ENCODE results near the gene SLC26A3. TPM values are rescaled to one million over a fixed set of nuclear protein-coding genes. Genes with fewer than 3 reads are reported as not detected.
"Not testable (repeated sequence)": the region's sequence is repeated elsewhere in the genome, so short reads cannot be mapped to it uniquely, and the experiment has no call there.

The SLC26A3 gene
- total RNA-seq = not detected
- long read RNA-seq, donor 1 = 0 reads
- long read RNA-seq, donor 2 = 0 reads

DNA sequence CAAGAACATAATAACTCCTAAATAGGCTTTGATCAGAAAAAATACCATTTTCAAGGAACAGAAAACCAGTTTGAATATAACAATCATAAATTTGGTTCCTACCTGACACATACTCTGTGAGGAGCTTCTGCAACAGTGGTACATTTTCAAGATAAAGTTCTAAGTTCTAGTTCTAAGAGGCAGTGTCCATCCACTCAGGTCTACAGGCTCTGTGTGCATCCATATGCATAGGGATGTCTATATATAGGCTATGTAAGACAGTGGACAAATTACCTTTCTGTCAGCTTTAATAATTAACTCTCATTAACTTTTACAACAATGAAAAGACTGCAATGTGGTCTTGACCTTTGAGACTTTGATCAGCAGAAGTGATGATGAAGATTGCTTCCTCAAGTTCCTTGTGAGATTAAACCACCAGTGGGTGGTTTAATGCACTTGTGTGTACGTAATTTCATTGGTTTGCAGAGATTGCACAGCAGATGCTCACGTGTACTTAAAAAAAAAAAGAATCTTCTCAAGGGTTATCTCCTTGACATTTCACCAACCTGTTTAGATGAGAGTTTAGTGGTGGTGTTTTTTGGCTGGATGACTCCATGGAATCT, at the start of gene SLC26A3:
Gene SLC26A3, minus strand, starts transcription at position 215 of the 602 bp plus-strand sequence. CDS start 8,714 bp downstream, outside the sequence.
- intact Hi-C loops (cut with DNase I) = no loop called here
- no peak for DNase-seq (ENCODE audit: low spot score)

DNA sequence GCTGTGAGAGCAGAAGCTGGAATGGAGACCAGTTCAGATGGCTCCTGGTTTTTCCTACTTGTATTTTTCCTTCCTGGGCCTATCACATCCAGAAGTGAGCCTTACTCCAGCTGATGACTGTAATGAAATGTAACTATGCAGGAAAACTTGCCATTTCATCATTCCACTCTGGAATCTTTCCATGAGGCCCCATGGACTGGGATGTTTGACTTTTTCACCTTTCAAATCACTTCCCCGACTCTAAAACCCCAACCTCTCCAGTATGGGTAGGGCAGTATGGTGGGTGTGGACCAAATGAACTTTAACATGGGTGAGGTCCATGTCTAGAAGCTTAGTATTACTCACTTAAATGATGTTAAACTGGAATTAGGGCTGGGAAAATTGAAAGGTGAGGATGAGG, 47.6 kb upstream of the SLC26A3 start:
- intact Hi-C loops (cut with DNase I) = no loop called here
- DNase-seq (ENCODE audit: low spot score) = no peak

- no peak for DNase-seq (ENCODE audit: low spot score)
- intact Hi-C loops (cut with DNase I) = no loop called here
Observed at GRCh38 chr7:107850216-107850615, 47.2 kb upstream of the SLC26A3 start.

- intact Hi-C loops (cut with DNase I); DNase-seq (ENCODE audit: low spot score): not testable (repeated sequence)
Observed at GRCh38 chr7:107848211-107848610, 45.2 kb upstream of the SLC26A3 start.

DNA sequence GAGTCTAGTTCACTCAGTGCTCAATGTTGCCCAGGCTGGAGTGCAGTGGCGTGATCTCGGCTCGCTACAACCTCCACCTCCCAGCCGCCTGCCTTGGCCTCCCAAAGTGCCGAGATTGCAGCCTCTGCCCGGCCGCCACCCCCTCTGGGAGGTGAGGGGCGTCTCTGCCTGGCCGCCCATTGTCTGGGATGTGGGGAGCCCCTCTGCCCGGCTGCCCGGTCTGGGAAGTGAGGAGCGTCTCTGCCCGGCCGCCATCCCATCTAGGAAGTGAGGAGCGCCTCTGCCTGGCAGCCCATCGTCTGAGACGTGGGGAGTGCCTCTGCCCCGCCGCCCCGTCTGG, 44.8 kb upstream of the SLC26A3 start:
- intact Hi-C loops (cut with DNase I); DNase-seq (ENCODE audit: low spot score): not testable (repeated sequence)

- DNase-seq (ENCODE audit: low spot score) = no peak
- intact Hi-C loops (cut with DNase I) = no loop called here
Observed at GRCh38 chr7:107847168-107847835, 44.3 kb upstream of the SLC26A3 start.

GRCh38 chr7:107846324-107846723, 43.3 kb upstream of the SLC26A3 start:
- DNase-seq (ENCODE audit: low spot score) = no peak
- intact Hi-C loops (cut with DNase I) = no loop called here

- no peak for DNase-seq (ENCODE audit: low spot score)
- intact Hi-C loops (cut with DNase I) = no loop called here
Observed at GRCh38 chr7:107843184-107843583, 40.2 kb upstream of the SLC26A3 start.

DNA sequence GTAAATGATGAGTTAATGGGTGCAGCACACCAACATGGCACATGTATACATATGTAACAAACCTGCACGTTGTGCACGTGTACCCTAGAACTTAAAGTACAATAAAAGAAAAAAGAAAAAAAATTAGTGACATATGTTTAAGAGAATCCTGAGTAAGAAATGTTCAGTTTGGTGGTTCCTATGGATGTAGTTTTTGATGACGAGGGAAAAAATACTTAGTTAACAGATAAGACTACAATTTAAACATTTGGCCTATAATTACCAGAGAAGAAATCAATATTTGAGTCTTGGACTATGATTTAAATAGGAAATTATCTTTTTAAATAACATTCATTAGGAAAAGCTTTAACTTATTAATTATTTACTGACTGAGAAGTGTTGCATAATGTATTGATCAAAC, 39.2 kb upstream of the SLC26A3 start:
- no peak for DNase-seq (ENCODE audit: low spot score)
- intact Hi-C loops (cut with DNase I) = no loop called here

- DNase-seq (ENCODE audit: low spot score) = no peak
- intact Hi-C loops (cut with DNase I) = no loop called here
Observed at GRCh38 chr7:107838816-107839565, 36.0 kb upstream of the SLC26A3 start.

GRCh38 chr7:107838024-107838601, 35.1 kb upstream of the SLC26A3 start:
- intact Hi-C loops (cut with DNase I) = no loop called here
- no peak for DNase-seq (ENCODE audit: low spot score)

GRCh38 chr7:107837145-107837512, 34.1 kb upstream of the SLC26A3 start:
- no peak for DNase-seq (ENCODE audit: low spot score)
- intact Hi-C loops (cut with DNase I) = no loop called here

GRCh38 chr7:107836237-107837144, 33.5 kb upstream of the SLC26A3 start:
- DNase-seq (ENCODE audit: low spot score) = no peak

DNA sequence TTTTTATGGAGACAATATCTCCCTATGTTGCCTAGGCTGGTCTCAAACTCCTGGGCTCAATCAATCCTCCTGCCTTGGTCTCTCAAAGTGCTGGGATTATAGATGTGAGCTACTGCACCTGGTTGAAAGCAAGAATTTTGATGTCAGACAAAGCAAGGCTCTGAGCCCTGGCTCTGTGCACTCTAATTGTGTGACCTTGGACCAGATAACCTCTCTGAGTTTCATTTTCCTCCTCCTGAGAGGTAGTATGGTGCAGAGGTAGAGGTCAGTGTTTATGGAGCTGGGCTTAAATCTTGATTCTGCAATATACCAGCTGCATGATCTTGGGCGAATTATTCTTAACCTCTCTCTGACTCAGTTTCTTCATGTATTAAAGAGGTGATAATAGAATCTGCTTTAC, 31.4 kb upstream of the SLC26A3 start:
- no peak for DNase-seq (ENCODE audit: low spot score)
- intact Hi-C loops (cut with DNase I) = no loop called here

More at GRCh38 chr7:107836237-107837144, 33.5 kb upstream of the SLC26A3 start:
- intact Hi-C loops (cut with DNase I) = no loop called here

DNA sequence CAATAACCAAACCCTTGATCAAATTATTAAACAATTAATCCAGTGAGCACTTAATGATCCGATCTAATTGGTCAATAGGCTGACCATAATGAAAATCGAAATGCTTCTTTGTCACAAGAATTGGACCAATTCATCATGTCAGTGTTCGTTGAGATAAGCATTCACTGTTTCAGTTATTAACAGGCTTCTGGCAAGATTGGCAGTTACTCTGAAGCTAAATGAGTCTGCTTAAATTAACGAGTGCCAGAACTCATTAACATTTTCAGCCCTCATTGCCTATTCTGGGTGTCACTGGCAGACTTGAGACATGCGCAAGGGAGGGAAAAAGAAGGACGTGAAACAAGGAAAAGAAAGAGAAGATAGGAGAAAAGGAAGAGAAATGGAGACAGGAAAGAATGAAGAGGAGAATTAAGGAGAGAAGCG, 30.7 kb upstream of the SLC26A3 start:
- intact Hi-C loops (cut with DNase I) = no loop called here
- DNase-seq (ENCODE audit: low spot score) = no peak

- no peak for DNase-seq (ENCODE audit: low spot score)
- intact Hi-C loops (cut with DNase I) = no loop called here
Observed at GRCh38 chr7:107830420-107830819, 27.4 kb upstream of the SLC26A3 start.

DNA sequence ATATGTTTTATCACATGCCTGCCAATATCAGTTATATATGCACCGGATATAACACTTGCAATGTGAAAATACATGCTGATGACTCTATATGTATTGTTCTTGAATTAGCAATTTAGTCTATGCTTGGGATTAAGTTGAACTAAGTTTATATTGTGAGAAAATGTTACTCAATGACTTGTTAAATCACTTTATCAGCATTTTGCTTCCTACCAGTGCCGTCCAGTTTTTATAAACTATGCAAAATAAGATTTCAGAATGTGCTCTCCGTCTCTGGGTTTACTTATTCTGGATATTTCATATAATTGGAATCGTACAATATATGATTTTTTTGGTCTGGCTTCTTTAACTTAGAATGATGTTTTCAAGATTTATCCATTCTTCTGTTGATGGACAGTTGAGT, 25.5 kb upstream of the SLC26A3 start:
- no peak for DNase-seq (ENCODE audit: low spot score)
- intact Hi-C loops (cut with DNase I) = no loop called here

GRCh38 chr7:107827501-107827900, 24.5 kb upstream of the SLC26A3 start:
- no peak for DNase-seq (ENCODE audit: low spot score)
- intact Hi-C loops (cut with DNase I) = no loop called here

DNA sequence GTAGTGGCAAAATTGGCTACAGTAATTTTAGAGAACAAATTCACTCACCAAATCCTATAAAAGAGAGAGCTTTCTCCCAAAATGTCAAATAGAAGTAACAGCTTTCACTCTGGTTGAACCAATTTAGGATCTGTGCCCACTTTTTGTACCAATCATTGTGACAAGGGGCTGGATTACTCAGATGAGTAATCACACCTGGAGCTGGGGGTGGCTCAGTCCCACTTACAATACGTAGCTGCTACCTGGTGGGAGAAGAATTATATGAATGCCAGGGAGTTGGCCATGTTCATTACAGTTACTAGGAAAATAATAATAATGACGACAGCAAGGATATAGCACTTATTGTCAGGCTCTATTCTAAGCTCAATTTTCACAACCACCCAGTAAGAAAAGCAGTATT, 23.4 kb upstream of the SLC26A3 start:
- no peak for DNase-seq (ENCODE audit: low spot score)
- intact Hi-C loops (cut with DNase I) = no loop called here

Measured in posterior vena cava (tissue), 2 donors.